Coronary artery (tissue), 2 donors: Measurements from ENCODE around the gene GRAMD1C.

Source experiments
- DNase-seq: peaks from one replicate; pipeline ENCODE4 v3.0.0-alpha.2; 2017; ENCODE audit warnings: low spot score
- H3K27ac ChIP-seq, 2 donors: fragments of 200-600 bp; sonication (generic); one replicate each; pipeline ENCODE4 v1.5.1; 2016 to 2019
- H3K4me3 ChIP-seq: fragments of 200-600 bp; sonication (generic); 2 replicates; pipeline ENCODE4 v1.5.1; 2016; ENCODE audit warnings: mild to moderate bottlenecking, moderate library complexity
- CTCF ChIP-seq: fragments of 200-600 bp; sonication (generic); IDR thresholded peaks from one replicate; pipeline ENCODE4 v1.5.1; 2019; ENCODE audit warnings: antibody characterized with exemption

The GRAMD1C gene

GRCh38 chr3:113910966-113911365 lies 72.4 kb downstream of the GRAMD1C start:
- no peak overlapping the region for H3K27ac ChIP-seq
- no peak overlapping the region for H3K4me3 ChIP-seq
- TF ChIP-seq CTCF: no peak
- no peak for DNase-seq

GRCh38 chr3:113912552-113913236 lies 74.1 kb downstream of the GRAMD1C start:
- Histone ChIP-seq H3K4me3 (no peak overlapping the region), H3K27ac (no peak overlapping the region)
- TF ChIP-seq CTCF: no peak
- no peak for DNase-seq

GRCh38 chr3:113914646-113915045 lies 76.1 kb downstream of the GRAMD1C start:
- Histone ChIP-seq H3K4me3 (no peak overlapping the region), H3K27ac (no peak overlapping the region)
- DNase-seq: no peak
- no peak for TF ChIP-seq CTCF

GRCh38 chr3:113927556-113927955 lies 89.0 kb downstream of the GRAMD1C start:
- no peak overlapping the region for H3K27ac ChIP-seq
- no peak for DNase-seq
- no peak for TF ChIP-seq CTCF
- no peak overlapping the region for H3K4me3 ChIP-seq

- no peak for TF ChIP-seq CTCF
- Histone ChIP-seq H3K27ac (no peak overlapping the region), H3K4me3 (peak overlapping the region; percentile 87)
- no peak for DNase-seq
These were observed 108.2 kb downstream of the GRAMD1C start for GRCh38 chr3:113946831-113947230.

- DNase-seq: peak; percentile 80
- TF ChIP-seq CTCF: no peak
- peak within 1 kb of the TSS in 1 of 2 donors; percentile 79 for H3K27ac ChIP-seq
- H3K4me3 ChIP-seq: peak within 1 kb of the TSS; percentile 87
These were observed 108.9 kb downstream of the GRAMD1C start, which contains the start of gene ZDHHC23 for GRCh38 chr3:113947372-113948014. Gene ZDHHC23 (plus strand): TSS chr3:113948013. CDS start chr3:113948803, 790 bp downstream.
